ENCODE results near the gene SORCS2. TPM values are rescaled to one million over a fixed set of nuclear protein-coding genes. Genes with fewer than 3 reads are reported as not detected.

SORCS2 gene
- total and polyA plus RNA-seq, 2 of the 13 experiments (the other 11 are each of a cell fraction or from before 2014, with no cell fraction given), result 0.82 to 1.0 TPM

DNA sequence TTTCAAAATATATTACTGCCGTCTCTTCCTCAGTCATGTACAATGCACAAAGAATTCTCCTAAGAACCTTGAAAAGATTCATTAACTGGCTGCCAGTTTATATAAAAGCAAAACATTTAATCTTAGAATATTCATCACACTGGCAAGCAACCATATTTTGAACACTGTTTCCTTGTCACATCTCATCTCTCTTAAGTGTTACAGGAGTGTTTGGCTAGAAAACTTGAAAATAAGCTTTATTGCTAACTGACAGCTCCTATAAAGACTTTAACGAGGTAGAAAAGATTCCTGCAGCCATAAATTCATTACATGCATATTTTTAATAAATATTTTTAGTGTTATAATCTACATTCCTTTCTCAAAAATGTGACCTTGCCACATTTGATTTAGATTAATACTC, 597.7 kb downstream of the SORCS2 start:
- intact Hi-C loops (cut with micrococcal nuclease; ENCODE audit: unreplicated experiment) (no loop called here), in situ Hi-C loops (cut with HindIII; ENCODE audit: extremely low pct_ligation_motif_present, low pct_unique_long_range_greater_than_20kb) (no loop called here)
- TF ChIP-seq BCL6 (CRISPR knock-in tag; IDR thresholded peaks at IDR 0.05) (no peak), AHR (CRISPR knock-in tag; IDR thresholded peaks at IDR 0.05) (no peak), ZNF138 (CRISPR knock-in tag; IDR thresholded peaks at IDR 0.05; ENCODE audit: low read depth) (no peak), IKZF4 (CRISPR knock-in tag; IDR thresholded peaks at IDR 0.05; ENCODE audit: borderline replicate concordance, low read depth, not compliant biosample characterization) (no peak)
- FAIRE-seq, result no peak
- H3K27me3 ChIP-seq (ENCODE audit: control insufficient read depth in 1 of 2, insufficient read depth in 2 of 2, low read length in 2 of 2), result no peaks in the 10 kb centered on the region
- no peak overlapping the region for H3K27ac ChIP-seq (ENCODE audit: extremely low read length, insufficient read depth, low read length)
- H3K79me2 ChIP-seq (ENCODE audit: insufficient read depth, low read length), result no peaks in the 10 kb centered on the region
- H3K4me3 ChIP-seq (replicated peaks in 1 of 3; ENCODE audit: insufficient read depth in 1 of 3, low read depth in 2 of 3, low read length in 3 of 3), result no peak overlapping the region
- H3K4me2 ChIP-seq (ENCODE audit: low read depth, low read length), result no peak overlapping the region
- CTCF ChIA-PET (ENCODE audit: low intra/inter-chr PET ratio, low total read pairs), result no interaction called here
- no peaks in the 10 kb centered on the region for H3K4me1 ChIP-seq (ENCODE audit: insufficient read depth, low read length)
- POLR2A ChIA-PET, result no interaction called here
- H2AFZ ChIP-seq (ENCODE audit: low read length), result no peak overlapping the region
- 88% methylated on average over 2 of the region's 2 CpGs for WGBS (ENCODE audit: low lambda C conversion rate)
- no peak for DNase-seq (ENCODE audit: low spot score)
- H3K9ac ChIP-seq (ENCODE audit: insufficient read depth, low read depth, low read length), result no peak overlapping the region
- no peak for ATAC-seq
- no peaks in the 10 kb centered on the region for H3K9me3 ChIP-seq (ENCODE audit: low read length)
- no TSS peak for BruUV-seq (replicated peaks)
- H4K20me1 ChIP-seq (ENCODE audit: insufficient read depth, low read length), result no peaks in the 10 kb centered on the region
- peaks cover 0 to 14% of the 10 kb centered on the region in 2 experiments; a peak in 2 of 5 replicates for H3K36me3 ChIP-seq (replicated peaks in 1 of 2; ENCODE audit: control insufficient read depth in 1 of 2, insufficient read depth in 2 of 2, low read length in 2 of 2)

DNA sequence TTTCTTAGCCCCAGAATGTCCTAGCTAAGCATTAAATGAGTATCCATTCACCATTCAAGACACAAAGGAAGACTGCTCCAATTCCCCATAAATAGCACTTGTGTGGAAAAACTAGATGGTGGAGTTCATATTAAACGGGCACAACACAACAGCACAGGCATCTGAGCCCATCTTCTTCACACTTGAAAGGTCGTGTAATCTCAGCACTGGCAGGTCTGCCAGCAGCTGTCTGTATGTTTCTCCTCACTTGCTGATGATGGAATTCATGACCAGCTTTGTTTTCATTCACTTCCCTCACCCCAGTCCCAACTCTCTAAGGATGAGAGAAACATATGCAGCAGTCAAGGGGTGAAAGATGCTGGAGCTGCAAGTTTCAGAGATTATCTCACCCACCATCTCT, 598.7 kb downstream of the SORCS2 start:
- intact Hi-C loops (cut with micrococcal nuclease; ENCODE audit: unreplicated experiment), result no loop called here
- H3K79me2 ChIP-seq (ENCODE audit: insufficient read depth, low read length), result no peaks in the 10 kb centered on the region
- no peak for FAIRE-seq
- peaks cover 0 to 14% of the 10 kb centered on the region in 2 experiments; a peak in 2 of 5 replicates for H3K36me3 ChIP-seq (replicated peaks in 1 of 2; ENCODE audit: control insufficient read depth in 1 of 2, insufficient read depth in 2 of 2, low read length in 2 of 2)
- no peak overlapping the region for H3K4me2 ChIP-seq (ENCODE audit: low read depth, low read length)
- CTCF ChIA-PET (ENCODE audit: low intra/inter-chr PET ratio, low total read pairs), result no interaction called here
- ATAC-seq, result no peak
- no TSS peak for BruUV-seq (replicated peaks)
- TF ChIP-seq, protein P1, sequence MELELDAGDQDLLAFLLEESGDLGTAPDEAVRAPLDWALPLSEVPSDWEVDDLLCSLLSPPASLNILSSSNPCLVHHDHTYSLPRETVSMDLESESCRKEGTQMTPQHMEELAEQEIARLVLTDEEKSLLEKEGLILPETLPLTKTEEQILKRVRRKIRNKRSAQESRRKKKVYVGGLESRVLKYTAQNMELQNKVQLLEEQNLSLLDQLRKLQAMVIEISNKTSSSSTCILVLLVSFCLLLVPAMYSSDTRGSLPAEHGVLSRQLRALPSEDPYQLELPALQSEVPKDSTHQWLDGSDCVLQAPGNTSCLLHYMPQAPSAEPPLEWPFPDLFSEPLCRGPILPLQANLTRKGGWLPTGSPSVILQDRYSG (CRISPR knock-in tag; IDR thresholded peaks at IDR 0.05), result no peak
- TF ChIP-seq HOXA5 (CRISPR knock-in tag; IDR thresholded peaks at IDR 0.05) (no peak), TAF1 (CRISPR knock-in tag; IDR thresholded peaks at IDR 0.05) (no peak), CENPX (CRISPR knock-in tag; IDR thresholded peaks at IDR 0.05) (no peak), CBX2 (IDR thresholded peaks at IDR 0.05; ENCODE audit: low read depth, low read length) (no peak), CBX2 (CRISPR knock-in tag; IDR thresholded peaks at IDR 0.05; ENCODE audit: low read depth) (no peak), ZNF343 (CRISPR knock-in tag; IDR thresholded peaks at IDR 0.05) (no peak), PAX8 (CRISPR knock-in tag; IDR thresholded peaks at IDR 0.05; ENCODE audit: borderline replicate concordance) (no peak), RFX3 (CRISPR knock-in tag; IDR thresholded peaks at IDR 0.05) (no peak), ZNF235 (CRISPR knock-in tag; IDR thresholded peaks at IDR 0.05; ENCODE audit: borderline replicate concordance) (no peak)
- TF ChIP-seq, protein P2, sequence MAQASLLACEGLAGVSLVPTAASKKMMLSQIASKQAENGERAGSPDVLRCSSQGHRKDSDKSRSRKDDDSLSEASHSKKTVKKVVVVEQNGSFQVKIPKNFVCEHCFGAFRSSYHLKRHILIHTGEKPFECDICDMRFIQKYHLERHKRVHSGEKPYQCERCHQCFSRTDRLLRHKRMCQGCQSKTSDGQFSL (CRISPR knock-in tag; IDR thresholded peaks at IDR 0.05), result no peak
- TF ChIP-seq, protein P3, sequence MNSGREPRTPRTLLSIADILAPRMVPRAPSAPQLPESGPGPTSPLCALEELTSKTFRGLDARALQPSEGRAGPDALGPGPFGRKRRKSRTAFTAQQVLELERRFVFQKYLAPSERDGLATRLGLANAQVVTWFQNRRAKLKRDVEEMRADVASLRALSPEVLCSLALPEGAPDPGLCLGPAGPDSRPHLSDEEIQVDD (CRISPR knock-in tag; IDR thresholded peaks at IDR 0.05; ENCODE audit: borderline replicate concordance), result no peak
- 70% methylated on average over 2 of the region's 2 CpGs for WGBS (ENCODE audit: low lambda C conversion rate)
- H3K27me3 ChIP-seq (ENCODE audit: control insufficient read depth in 1 of 2, insufficient read depth in 2 of 2, low read length in 2 of 2), result no peaks in the 10 kb centered on the region
- POLR2A ChIA-PET, result no interaction called here
- H3K9ac ChIP-seq (ENCODE audit: insufficient read depth, low read depth, low read length), result no peak overlapping the region
- no peak for DNase-seq (ENCODE audit: low spot score)
- in situ Hi-C loops (cut with HindIII; ENCODE audit: extremely low pct_ligation_motif_present, low pct_unique_long_range_greater_than_20kb), result no loop called here
- no peaks in the 10 kb centered on the region for H3K4me1 ChIP-seq (ENCODE audit: insufficient read depth, low read length)
- no peaks in the 10 kb centered on the region for H3K9me3 ChIP-seq (ENCODE audit: low read length)
- H2AFZ ChIP-seq (ENCODE audit: low read length), result no peak overlapping the region
- no peak overlapping the region for H3K27ac ChIP-seq (ENCODE audit: extremely low read length, insufficient read depth, low read length)
- H3K4me3 ChIP-seq (replicated peaks in 1 of 3; ENCODE audit: insufficient read depth in 1 of 3, low read depth in 2 of 3, low read length in 3 of 3), result no peak overlapping the region
- H4K20me1 ChIP-seq (ENCODE audit: insufficient read depth, low read length), result no peaks in the 10 kb centered on the region
